ACC112 (cell line): ENCODE data around the gene WWOX.
"Not testable (repeated sequence)": the region's sequence is repeated elsewhere in the genome, so short reads cannot be mapped to it uniquely, and the experiment has no call there.

ENCODE experiments used
- H2AFZ ChIP-seq: fragments of 200-600 bp; sonication (generic); one replicate; pipeline ENCODE4 v1.6.0; 2017; ENCODE audit warnings: antibody characterized with exemption, low read length; ENCODE audit not compliant: unreplicated experiment
- H3K27ac ChIP-seq: fragments of 200-600 bp; sonication (generic); 2 replicates; pipeline ENCODE4 v1.5.1; 2014; ENCODE audit warnings: low read depth, mild to moderate bottlenecking, antibody characterized with exemption, low read length, moderate library complexity
- H3K27me3 ChIP-seq: fragments of 200-600 bp; sonication (generic); 2 replicates; pipeline ENCODE4 v1.6.1; 2014; ENCODE audit warnings: mild to moderate bottlenecking, antibody characterized with exemption, low read length, moderate library complexity, mixed read lengths; ENCODE audit not compliant: insufficient read depth
- H3K36me3 ChIP-seq: fragments of 200-600 bp; sonication (generic); 2 replicates; pipeline ENCODE4 v1.6.1; 2016; ENCODE audit warnings: mild to moderate bottlenecking, antibody characterized with exemption, low read length, moderate library complexity, mixed read lengths; ENCODE audit not compliant: insufficient read depth
- H3K4me1 ChIP-seq: fragments of 200-600 bp; sonication (generic); one replicate; pipeline ENCODE4 v1.6.1; 2016; ENCODE audit warnings: low read length, mixed read lengths; ENCODE audit not compliant: insufficient read depth, unreplicated experiment, control insufficient read depth
- H3K4me3 ChIP-seq: fragments of 200-600 bp; sonication (generic); 2 replicates; pipeline ENCODE4 v1.5.1; 2014; ENCODE audit warnings: mild to moderate bottlenecking, low read depth, low read length
- H3K79me2 ChIP-seq: fragments of 200-600 bp; sonication (generic); one replicate; pipeline ENCODE4 v1.6.0; 2016; ENCODE audit warnings: low read length; ENCODE audit not compliant: control insufficient read depth, unreplicated experiment, insufficient read depth

The WWOX gene

DNA sequence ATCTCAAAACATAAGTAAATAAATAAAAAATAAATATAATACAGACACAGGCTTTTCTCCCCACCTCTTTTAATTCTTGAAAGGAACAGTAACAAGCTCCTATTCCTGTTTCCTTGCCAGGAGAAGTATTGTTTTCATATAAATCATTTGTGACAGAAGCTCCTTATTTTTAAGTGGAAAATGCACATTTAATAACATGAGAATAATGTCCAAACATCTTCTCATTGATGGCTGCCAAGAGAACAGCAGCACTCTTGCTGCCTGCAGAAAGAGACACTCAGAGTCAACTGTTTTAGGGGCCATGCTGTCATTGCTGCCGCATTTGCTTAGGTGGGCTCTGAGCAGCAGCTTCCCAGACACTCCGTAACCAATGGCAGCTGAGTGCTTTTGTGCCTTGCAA lies 580.1 kb downstream of the WWOX start:
- Histone ChIP-seq H3K36me3 (no peaks in the 10 kb centered on the region), H3K27me3 (no peaks in the 10 kb centered on the region), H2AFZ (no peak overlapping the region), H3K79me2 (no peaks in the 10 kb centered on the region), H3K4me3 (no peak overlapping the region), H3K27ac (no peak overlapping the region), H3K4me1 (peaks cover 10% of the 10 kb centered on the region)

DNA sequence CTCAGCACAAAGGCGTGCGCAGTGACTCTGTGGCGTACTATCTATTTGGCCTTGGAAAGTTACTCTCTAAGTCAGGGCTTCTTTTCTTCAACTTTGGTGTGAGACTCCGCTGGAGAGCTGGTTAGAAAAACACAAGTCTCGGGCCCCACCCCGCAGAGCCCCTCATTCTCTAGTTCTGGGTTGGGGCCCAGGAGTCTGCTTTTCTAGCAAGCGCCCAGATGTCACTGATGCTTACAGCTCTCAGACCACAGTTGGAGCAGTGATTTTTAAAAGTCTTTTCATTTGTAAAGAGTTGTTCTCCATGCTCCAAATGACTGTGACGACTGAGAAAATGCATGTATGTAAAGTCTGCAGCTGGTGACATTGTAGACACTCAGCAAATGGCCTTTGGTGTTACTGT lies 582.3 kb downstream of the WWOX start:
- H3K27ac ChIP-seq = no peak overlapping the region

DNA sequence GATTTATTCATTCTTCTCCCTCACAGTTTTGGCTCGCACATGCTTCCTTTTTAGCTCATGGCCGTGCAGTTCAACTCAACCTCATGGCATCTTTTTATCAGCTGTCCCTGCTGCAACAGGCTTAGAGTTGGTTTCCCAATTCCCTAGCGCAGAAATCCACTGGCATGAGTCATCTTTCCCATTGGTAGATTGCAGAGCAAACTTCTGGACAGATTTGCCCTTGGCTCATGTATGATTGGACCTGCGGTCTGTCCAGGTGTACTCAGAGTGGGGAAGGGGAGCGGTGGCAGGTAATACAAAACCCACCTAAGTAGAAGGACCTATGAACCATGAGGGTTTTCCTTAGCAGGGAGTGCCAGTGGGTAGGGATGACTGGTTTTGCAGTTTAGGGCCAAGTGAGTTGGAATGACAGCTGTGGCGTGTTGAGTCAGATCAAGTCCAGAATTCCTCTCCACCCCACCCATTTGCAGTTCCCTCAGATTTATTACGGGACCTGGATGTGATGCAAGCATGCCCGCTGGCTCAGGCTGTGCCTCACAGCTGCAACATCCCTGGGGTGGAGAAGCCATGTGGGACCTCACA lies 584.7 kb downstream of the WWOX start:
- Histone ChIP-seq H3K79me2 (no peaks in the 10 kb centered on the region), H3K36me3 (no peaks in the 10 kb centered on the region), H3K4me3 (peak overlapping the region; percentile 56; the same call in 1 of the 2 replicates), H3K27me3 (no peaks in the 10 kb centered on the region), H3K27ac (peak overlapping the region; percentile 88), H2AFZ (peak overlapping the region; percentile 25), H3K4me1 (peaks cover 22% of the 10 kb centered on the region)

More for the DNA sequence above, 582.3 kb downstream of the WWOX start:
- Histone ChIP-seq H2AFZ (no peak overlapping the region), H3K4me3 (no peak overlapping the region), H3K4me1 (peaks cover 22% of the 10 kb centered on the region), H3K27me3 (no peaks in the 10 kb centered on the region), H3K36me3 (no peaks in the 10 kb centered on the region), H3K79me2 (no peaks in the 10 kb centered on the region)

DNA sequence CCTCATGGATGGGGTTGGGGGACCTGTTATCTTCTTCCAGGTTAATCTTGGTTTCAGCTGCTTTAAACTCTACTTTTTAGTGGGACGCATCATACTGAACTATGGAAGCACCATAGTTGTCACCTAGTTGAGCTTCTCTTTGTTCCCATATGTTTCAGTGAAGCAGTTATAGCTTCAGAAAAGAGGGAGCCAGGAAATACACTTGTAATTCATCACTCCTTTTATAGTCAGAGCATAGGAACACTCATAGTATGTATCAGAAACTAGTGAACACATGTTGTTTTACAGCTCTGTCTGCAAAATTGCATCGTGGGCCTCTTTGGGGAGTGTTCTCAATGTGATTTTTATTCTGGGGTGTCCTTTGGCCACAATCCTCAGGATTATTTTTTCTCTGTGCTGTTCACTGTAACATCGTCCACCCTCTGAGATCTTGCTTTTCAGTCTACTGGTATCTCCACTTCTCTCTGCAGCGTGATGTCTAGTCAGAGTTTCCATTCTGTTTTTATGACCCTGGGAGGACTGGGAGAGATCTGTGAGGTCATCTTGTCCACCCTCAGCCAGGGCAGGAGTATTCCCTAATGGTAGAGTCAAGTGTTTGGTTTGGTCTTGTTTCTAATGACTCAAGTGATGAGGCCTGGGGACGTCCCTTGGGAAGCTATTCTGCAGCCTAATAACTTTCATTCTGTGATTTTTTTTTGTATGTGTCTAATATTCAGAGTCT lies 585.4 kb downstream of the WWOX start:
- Histone ChIP-seq H3K27me3 (no peaks in the 10 kb centered on the region), H3K4me1 (peaks cover 22% of the 10 kb centered on the region), H3K27ac (peak overlapping the region; percentile 88), H3K79me2 (no peaks in the 10 kb centered on the region), H3K36me3 (no peaks in the 10 kb centered on the region), H3K4me3 (no peak overlapping the region; the same call in 1 of the 2 replicates), H2AFZ (no peak overlapping the region)

DNA sequence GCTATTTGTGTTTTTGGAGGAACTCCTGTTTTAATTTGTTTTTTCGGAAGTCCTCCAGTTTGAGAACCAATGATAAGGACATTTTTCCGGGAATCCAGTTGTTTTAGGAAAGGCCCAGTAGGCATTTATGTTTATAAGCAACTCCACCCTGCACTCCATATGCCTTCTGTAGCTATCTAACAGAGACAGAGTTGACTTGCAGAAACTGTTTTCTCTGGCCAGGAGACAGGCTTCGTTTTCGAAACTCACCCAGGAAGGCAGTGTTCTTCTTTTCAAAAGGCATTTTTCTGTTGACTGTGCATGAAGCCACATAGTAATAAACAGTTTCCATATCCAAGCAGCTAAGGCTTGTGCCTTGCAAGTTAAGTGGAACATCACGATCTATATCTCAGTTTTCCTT lies 587.1 kb downstream of the WWOX start:
- H3K4me1 ChIP-seq = peaks cover 22% of the 10 kb centered on the region
- H2AFZ ChIP-seq = no peak overlapping the region
- H3K27me3 ChIP-seq = no peaks in the 10 kb centered on the region
- no peak overlapping the region for H3K4me3 ChIP-seq
- no peaks in the 10 kb centered on the region for H3K36me3 ChIP-seq
- H3K27ac ChIP-seq = no peak overlapping the region
- no peaks in the 10 kb centered on the region for H3K79me2 ChIP-seq

DNA sequence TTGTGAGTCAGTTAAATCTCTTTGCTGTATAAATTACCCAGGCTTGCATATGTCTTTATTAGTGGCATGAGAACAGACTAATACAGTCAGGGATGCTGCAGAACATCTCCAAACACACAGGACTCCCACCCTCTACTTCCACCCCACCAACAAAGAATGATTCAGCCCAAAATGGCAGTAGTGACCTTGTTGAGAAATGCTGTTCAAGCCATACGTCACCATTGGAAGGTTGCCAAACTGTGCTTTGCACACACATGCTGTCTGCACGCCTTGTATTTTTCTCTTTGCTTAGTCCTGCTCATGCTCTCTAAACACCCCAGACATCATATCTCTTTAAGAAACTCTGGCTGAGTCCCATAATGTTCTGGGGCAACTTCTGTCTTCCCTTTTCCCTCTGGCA lies 589.6 kb downstream of the WWOX start:
- Histone ChIP-seq H2AFZ (no peak overlapping the region), H3K4me1 (peaks cover 17% of the 10 kb centered on the region), H3K27me3 (no peaks in the 10 kb centered on the region), H3K4me3 (no peak overlapping the region), H3K27ac (no peak overlapping the region), H3K79me2 (no peaks in the 10 kb centered on the region), H3K36me3 (no peaks in the 10 kb centered on the region)

DNA sequence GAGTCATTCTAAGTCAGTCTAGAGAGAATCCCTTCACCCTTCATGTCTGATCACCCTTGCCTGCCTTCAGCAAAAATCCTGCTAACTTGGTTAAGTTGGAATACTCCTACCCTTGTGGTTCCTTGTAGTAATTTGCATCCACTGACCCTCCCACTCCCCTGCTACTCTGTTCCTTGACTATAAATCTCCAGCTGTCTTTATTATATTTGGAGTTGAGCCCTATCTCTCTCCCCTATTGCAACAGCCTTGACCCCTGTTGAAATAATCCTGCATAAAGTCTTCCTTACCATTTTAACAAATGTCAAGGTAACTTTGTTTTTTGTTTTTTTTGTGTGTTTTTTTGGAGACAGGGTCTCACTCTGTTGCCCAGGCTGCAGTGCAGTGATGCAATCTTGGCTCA lies 590.1 kb downstream of the WWOX start:
- no peaks in the 10 kb centered on the region for H3K36me3 ChIP-seq
- H3K4me3 ChIP-seq = no peak overlapping the region
- H3K27ac ChIP-seq = no peak overlapping the region
- peaks cover 12% of the 10 kb centered on the region for H3K4me1 ChIP-seq
- no peaks in the 10 kb centered on the region for H3K79me2 ChIP-seq
- H2AFZ ChIP-seq = no peak overlapping the region
- H3K27me3 ChIP-seq = no peaks in the 10 kb centered on the region

DNA sequence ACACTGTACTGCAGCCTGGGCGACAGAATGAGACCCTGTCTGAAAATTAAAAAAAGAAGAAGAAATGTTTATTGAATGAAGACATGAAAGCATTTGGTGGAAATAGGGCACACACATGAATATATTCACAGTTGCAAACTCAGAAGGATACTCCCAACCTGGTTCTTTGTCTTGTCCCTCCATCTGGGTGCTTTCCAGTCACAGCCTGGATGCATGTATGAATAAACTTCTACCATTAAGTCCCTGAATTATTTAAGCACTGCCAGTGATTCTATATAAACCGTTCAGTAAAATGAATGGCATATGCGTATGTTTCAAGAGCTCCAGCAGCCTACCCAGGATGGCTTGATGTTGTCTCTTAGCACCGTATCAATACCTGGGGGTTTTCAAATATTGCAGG lies 591.1 kb downstream of the WWOX start:
- Histone ChIP-seq H3K36me3 (no peaks in the 10 kb centered on the region), H3K4me3 (no peak overlapping the region), H3K4me1 (peaks cover 5% of the 10 kb centered on the region)

DNA sequence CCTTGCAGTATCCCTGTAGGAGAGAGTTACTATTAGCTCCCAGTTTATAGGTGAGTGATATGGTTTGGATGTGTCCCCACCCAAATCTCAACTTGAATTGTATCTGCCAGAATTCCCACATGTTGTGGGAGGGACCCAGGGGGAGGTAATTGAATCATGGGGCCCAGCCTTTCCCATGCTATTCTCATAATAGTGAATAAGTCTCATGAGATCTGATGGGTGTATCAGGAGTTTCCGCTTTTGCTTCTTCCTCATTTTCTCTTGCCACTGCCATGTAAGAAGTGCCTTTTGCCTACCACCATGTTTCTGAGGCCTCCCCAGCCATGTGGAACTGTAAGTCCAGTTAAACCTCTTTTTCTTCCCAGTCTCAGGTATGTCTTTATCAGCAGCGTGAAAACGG lies 592.3 kb downstream of the WWOX start:
- H2AFZ ChIP-seq, H3K27ac ChIP-seq, H3K4me3 ChIP-seq, H3K79me2 ChIP-seq, H3K36me3 ChIP-seq, H3K4me1 ChIP-seq, H3K27me3 ChIP-seq: not testable (repeated sequence)

More for the DNA sequence above, 591.1 kb downstream of the WWOX start:
- Histone ChIP-seq H3K27me3 (no peaks in the 10 kb centered on the region), H2AFZ (no peak overlapping the region), H3K27ac (no peak overlapping the region), H3K79me2 (no peaks in the 10 kb centered on the region)

DNA sequence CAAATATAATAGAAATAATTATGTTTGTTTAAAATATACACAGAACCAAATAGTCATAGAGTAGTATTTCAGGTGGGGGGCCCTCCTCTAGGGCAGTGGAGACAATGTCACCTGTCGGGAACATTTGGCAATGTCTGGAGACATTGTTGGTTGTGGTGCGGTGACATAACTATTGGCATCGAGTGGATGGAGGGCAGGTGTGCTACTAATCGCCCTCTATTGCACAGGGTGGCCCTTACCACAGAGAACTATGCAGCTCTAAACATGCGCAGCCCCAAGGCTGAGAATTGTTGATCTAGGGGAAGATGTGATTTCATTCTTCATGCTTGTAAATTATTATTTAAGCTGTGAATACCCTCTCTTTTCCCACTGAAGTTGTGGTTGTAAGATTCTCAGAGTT lies 594.0 kb downstream of the WWOX start:
- Histone ChIP-seq H3K36me3 (no peaks in the 10 kb centered on the region), H3K4me1 (no peaks in the 10 kb centered on the region), H2AFZ (no peak overlapping the region), H3K27me3 (no peaks in the 10 kb centered on the region), H3K4me3 (no peak overlapping the region), H3K27ac (no peak overlapping the region), H3K79me2 (no peaks in the 10 kb centered on the region)

DNA sequence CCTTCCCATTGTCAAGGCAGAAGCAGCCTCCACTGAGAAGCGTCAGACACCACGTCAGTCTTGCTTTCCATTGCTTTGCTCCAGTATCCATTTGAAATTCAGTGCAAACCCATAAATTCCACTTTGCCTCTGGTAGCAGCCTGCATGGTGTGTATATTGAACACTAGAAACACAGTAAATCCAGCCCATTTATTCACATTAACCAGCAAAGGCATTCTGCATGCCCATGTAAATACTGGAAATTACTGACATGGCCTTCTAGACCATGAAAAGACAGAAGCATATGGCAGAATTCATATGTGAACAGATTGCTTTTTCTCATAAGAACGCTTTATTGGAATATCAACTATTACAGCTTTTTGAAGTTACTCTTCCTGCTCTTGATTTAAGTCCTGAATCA lies 595.0 kb downstream of the WWOX start:
- Histone ChIP-seq H3K27ac (no peak overlapping the region), H3K27me3 (no peaks in the 10 kb centered on the region), H2AFZ (no peak overlapping the region), H3K36me3 (no peaks in the 10 kb centered on the region), H3K4me3 (no peak overlapping the region), H3K79me2 (no peaks in the 10 kb centered on the region), H3K4me1 (no peaks in the 10 kb centered on the region)
